HG03575 (cell line): ENCODE measurements around the gene TWIST1.

Experiments
- ATAC-seq: cut with Tn5 transposase; IDR thresholded peaks from one replicate; pipeline ENCODE4 v1.9.1; 2021; ENCODE audit not compliant: unreplicated experiment, insufficient number of reproducible peaks, low FRiP score; ENCODE audit errors: extremely low read depth

Gene TWIST1

DNA sequence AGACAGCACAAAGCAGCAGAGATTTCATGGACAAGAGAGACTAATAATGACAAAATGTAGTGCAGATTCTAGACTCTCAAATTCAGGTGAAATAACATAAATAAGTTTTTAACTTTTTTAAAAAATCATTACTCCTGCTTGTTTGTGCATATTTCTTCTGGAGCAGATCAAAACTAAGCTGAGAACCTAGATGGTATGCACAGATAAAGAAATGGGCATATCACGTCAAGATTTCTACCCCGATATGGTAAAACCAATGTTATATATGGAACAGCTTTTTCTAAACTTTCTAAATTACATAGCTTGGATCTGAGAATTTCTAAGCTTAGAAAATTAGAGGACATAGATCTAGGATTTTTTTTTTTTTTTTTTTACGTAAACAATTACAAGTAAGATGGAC lies 18.2 kb downstream of the TWIST1 start:
- no peak for ATAC-seq

GRCh38 chr7:19098510-19098909 lies 18.9 kb downstream of the TWIST1 start:
- no peak for ATAC-seq

DNA sequence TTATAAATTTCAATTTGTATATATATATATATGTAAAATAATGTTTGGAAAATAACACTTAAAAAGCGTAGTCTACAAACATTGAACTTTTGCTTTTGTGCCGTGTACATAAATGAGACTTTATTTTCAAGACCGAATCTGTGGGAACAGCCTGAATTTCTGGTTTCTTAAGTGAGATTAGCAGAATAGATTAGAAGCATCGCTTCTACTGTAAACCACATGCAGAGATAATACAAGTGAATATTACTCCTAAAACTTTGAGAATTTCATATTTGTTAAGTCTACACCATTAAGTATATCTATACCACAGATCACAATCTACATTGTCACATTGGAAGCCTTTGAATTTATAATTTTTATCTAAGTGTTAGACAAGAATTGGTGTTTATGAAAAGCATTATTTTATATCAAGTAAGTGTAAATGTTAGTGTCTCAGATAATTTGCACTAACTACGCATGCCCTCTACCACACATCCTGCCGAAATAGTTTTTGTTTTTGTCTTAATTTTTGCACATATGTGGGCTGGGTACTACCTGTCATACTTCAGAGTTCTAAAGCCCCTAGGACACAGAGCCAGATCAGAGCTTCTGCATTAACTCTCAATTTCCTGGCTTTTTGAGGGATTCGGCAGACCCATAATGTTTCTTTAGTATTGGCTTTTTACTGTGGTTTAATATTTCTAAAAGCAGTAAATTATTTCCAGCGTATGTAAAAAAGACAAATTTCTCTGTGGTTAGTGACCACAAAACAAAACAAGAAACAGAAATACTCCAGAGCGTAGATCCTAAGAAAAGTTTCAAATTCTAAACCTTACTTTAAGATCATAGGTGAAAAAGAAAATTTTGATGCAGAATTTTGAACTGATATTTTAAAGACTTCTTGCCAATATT lies 20.0 kb downstream of the TWIST1 start:
- ATAC-seq = no peak

- no peak for ATAC-seq
Measured at GRCh38 chr7:19095353-19095860, 22.0 kb downstream of the TWIST1 start.

- no peak for ATAC-seq
Measured at GRCh38 chr7:19094598-19095352, 22.7 kb downstream of the TWIST1 start.

GRCh38 chr7:19094138-19094537 lies 23.3 kb downstream of the TWIST1 start:
- no peak for ATAC-seq

DNA sequence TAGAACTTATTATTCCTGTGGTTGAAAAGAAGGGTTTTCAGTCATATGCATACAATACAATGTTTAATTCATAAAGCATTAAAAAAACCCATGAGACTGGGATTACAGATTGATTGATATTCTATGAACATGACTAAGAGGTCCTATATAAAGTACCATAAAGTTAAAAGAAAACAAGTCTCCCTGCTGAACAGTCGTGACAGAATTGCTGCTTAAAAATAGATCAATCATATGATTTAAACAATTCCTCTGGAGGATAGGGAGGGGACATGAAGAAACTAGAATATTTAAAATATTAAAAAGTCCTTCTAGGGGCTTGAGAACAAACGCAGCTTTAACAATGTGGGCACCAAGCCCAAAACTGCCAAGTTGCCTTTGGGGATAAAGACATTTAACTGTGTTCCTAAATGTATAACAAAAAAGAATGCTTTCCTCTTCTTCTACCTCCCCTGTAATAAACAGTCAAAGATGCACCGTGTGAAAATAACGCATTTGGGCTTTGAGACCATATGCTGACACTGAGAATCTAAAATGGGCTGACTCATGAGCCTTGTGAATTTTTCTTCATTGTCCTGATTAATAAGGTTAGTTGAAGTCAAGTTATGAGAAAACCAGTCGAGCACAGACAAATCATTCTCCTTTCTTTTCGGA lies 25.8 kb downstream of the TWIST1 start:
- ATAC-seq = no peak

DNA sequence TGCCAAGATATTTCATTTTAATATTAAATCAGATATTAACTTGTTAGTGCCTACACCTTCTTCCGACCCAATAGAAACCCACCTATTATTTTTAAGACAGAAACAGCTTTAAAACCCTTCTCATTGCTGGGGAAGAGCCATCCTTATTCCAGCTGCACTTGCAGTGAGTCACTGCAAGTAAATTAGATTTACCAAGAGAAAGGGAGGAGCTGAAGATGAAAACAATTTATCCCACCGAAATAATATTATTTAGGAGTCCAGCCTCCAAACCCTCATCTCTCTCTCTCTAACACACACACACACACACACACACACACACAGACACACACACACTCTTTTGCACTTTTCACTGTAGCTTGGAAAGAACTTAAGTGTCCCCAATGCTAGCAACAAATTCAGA lies 26.9 kb downstream of the TWIST1 start:
- no peak for ATAC-seq

GRCh38 chr7:19089797-19090196 lies 27.6 kb downstream of the TWIST1 start:
- no peak for ATAC-seq

DNA sequence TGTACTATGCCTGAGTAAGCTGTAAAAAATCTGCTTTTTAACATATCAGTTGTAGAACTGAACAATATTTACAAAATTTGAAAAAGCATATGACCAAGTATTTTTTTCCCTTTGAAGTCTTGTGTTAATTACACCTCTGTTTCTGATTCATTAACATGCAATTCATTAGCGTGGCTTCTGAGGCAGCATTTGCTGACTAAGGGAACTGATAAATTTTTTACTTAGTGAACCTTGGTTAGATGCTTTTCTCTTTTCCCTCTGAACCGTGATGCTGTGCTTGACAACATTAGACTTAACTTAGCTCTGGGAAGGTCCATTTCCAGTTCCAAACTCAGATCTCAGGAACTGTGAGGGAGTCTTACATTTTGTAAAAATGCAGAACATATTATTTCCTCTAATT lies 28.1 kb downstream of the TWIST1 start:
- no peak for ATAC-seq

GRCh38 chr7:19080093-19080492 lies 37.3 kb downstream of the TWIST1 start:
- no peak for ATAC-seq

- no peak for ATAC-seq
Measured at GRCh38 chr7:19079066-19079465, 38.4 kb downstream of the TWIST1 start.

DNA sequence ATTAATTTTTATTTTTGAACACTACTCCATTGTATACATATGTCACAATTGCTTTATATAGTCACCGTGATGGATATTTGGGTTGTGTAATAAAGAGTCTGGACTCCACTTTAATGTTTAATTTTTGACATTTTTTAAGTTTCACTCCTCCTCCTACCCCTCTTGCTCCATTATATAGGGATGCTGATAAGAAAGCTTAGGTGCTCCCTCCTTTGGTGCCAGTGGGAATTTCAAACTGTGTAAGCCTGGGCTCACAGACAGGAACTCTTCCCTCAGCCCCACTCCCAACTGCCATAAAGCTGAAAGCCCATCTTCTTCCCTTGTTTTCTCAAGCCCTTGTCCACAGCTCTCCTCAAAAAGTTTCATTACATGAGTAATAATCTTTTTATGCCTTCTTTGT lies 47.6 kb downstream of the TWIST1 start:
- ATAC-seq = no peak

- no peak for ATAC-seq
Measured at GRCh38 chr7:19066170-19066569, 51.3 kb downstream of the TWIST1 start.
